ENCODE measurements around the gene ABCA2. TPM values are rescaled to one million over a fixed set of nuclear protein-coding genes. Genes with fewer than 3 reads are reported as not detected.

Gene ABCA2
- total and polyA plus RNA-seq, 4 donors, result 2.9 to 15.2 (median 12.3) TPM

DNA sequence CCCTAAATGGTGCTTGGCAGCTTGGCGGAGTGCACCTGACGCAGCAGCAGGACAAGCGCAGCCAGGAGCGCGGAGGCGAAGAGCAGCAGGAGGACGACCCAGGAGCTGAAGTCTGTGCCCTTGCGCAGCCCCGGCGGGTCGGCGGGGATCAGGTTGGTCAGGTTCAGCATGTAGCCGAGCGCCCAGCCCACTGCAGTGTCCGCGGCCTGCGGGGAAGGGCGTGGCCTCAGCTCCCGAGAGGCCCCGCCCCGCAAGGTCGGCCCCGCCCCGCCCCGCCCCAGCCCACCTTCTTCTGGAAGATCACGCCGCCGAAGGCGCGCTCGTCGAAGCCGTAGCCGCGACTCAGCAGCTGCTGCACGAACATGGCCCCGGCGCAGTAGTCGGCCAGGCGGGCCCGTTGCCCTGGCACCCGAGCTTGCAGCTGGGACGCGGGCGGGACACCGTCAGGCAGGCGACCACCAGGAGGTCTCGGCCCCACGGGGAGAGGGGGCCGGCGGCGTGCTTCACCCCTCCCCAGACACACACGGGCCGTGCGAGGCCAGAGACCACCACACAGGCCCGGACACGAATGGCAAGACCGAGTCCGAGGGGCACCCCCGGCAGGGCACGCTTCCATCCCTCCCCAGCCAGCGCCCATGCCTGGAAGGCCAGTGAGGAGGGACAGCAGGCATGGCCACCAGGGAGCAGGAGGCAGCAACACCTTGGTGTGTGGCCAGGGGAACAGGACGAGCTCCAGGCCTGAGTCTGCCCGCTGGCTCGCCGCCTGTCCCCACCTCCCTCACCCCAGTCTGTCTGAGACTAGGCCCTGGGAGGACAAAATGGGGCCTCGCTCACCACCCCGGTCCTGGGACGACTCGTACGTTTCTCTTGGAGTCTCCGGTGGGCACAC, 20.9 kb upstream of the ABCA2 start:
- H3K9me3 ChIP-seq (ENCODE audit: control insufficient read depth in 4 of 4, low read length in 3 of 4), result no peaks in the 10 kb centered on the region
- 33% methylated on average over 72 of the region's 72 CpGs for WGBS
- no peak overlapping the region for H3K9ac ChIP-seq (ENCODE audit: low read depth in 1 of 2, low read length in 2 of 2)
- peaks cover 6 to 14% (median 8%) of the 10 kb centered on the region in 4 donors for H3K27me3 ChIP-seq (ENCODE audit: control insufficient read depth in 4 of 4, insufficient read depth in 4 of 4, low read length in 3 of 4)
- peaks cover 0 to 40% (median 9%) of the 10 kb centered on the region in 4 donors for H3K4me1 ChIP-seq (ENCODE audit: control insufficient read depth in 4 of 4, insufficient read depth in 4 of 4, low read length in 3 of 4)
- no peak for TF ChIP-seq HNF4G (IDR thresholded peaks at IDR 0.05)
- no peak for TF ChIP-seq FOXA1 (IDR thresholded peaks at IDR 0.05)
- TF ChIP-seq, protein P1, sequence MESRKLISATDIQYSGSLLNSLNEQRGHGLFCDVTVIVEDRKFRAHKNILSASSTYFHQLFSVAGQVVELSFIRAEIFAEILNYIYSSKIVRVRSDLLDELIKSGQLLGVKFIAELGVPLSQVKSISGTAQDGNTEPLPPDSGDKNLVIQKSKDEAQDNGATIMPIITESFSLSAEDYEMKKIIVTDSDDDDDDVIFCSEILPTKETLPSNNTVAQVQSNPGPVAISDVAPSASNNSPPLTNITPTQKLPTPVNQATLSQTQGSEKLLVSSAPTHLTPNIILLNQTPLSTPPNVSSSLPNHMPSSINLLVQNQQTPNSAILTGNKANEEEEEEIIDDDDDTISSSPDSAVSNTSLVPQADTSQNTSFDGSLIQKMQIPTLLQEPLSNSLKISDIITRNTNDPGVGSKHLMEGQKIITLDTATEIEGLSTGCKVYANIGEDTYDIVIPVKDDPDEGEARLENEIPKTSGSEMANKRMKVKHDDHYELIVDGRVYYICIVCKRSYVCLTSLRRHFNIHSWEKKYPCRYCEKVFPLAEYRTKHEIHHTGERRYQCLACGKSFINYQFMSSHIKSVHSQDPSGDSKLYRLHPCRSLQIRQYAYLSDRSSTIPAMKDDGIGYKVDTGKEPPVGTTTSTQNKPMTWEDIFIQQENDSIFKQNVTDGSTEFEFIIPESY (IDR thresholded peaks at IDR 0.05), result no peak
- TF ChIP-seq, protein P2, sequence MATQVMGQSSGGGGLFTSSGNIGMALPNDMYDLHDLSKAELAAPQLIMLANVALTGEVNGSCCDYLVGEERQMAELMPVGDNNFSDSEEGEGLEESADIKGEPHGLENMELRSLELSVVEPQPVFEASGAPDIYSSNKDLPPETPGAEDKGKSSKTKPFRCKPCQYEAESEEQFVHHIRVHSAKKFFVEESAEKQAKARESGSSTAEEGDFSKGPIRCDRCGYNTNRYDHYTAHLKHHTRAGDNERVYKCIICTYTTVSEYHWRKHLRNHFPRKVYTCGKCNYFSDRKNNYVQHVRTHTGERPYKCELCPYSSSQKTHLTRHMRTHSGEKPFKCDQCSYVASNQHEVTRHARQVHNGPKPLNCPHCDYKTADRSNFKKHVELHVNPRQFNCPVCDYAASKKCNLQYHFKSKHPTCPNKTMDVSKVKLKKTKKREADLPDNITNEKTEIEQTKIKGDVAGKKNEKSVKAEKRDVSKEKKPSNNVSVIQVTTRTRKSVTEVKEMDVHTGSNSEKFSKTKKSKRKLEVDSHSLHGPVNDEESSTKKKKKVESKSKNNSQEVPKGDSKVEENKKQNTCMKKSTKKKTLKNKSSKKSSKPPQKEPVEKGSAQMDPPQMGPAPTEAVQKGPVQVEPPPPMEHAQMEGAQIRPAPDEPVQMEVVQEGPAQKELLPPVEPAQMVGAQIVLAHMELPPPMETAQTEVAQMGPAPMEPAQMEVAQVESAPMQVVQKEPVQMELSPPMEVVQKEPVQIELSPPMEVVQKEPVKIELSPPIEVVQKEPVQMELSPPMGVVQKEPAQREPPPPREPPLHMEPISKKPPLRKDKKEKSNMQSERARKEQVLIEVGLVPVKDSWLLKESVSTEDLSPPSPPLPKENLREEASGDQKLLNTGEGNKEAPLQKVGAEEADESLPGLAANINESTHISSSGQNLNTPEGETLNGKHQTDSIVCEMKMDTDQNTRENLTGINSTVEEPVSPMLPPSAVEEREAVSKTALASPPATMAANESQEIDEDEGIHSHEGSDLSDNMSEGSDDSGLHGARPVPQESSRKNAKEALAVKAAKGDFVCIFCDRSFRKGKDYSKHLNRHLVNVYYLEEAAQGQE (IDR thresholded peaks at IDR 0.05), result no peak
- TF ChIP-seq, protein P3, sequence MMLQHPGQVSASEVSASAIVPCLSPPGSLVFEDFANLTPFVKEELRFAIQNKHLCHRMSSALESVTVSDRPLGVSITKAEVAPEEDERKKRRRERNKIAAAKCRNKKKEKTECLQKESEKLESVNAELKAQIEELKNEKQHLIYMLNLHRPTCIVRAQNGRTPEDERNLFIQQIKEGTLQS (IDR thresholded peaks at IDR 0.05), result no peak
- TF ChIP-seq HNF4A (conservative IDR thresholded peaks at IDR 0.05), result no peak
- no peak for TF ChIP-seq TAF1 (conservative IDR thresholded peaks at IDR 0.05)
- no peak for TF ChIP-seq RAD21 (IDR thresholded peaks at IDR 0.05)
- no peaks in the 10 kb centered on the region for H3K36me3 ChIP-seq (ENCODE audit: control insufficient read depth in 4 of 4, insufficient read depth in 3 of 4, low read depth in 1 of 4, low read length in 3 of 4)
- H3K4me3 ChIP-seq (ENCODE audit: low read depth in 1 of 3, low read length in 3 of 3), result no peak overlapping the region
- H3K27ac ChIP-seq (ENCODE audit: low read depth in 1 of 2, low read length in 2 of 2), result no peak overlapping the region
- no peak for DNase-seq (ENCODE audit: low spot score)

DNA sequence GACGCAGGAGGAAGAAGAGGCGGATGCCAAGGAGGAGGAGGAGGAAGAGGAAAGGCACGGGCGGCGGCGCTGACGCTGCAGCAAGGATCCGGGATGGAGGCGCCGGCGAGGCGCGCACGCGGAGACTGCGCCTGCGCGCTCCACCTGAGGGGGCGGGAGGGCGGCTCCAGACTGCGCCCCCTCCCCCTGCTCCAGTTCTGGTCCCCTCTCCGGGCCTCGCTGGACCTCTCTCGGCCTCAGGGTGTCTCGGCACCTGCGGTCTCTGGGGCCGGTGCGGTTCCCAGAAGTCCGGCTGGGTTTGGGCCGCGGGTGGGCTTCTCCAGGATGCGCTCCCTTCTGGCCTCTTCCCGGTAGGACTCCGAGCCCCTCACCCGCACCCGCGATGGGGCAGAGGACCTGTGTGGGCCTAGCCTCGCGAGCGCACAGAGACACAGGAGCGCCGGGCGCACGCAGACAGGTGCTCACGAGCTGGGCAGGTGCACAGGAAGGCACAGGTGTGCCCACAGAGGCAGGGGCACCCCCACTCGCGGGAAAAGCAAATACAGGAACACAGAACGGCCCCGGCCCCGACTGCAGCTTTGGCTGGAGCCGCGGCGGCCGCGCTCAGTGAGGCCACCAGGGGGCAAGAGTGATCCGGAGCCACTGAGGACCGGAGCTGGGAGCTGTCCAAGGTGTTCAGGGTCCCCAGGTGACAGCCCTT, 18.2 kb upstream of the ABCA2 start, which contains the start of gene NPDC1:
NPDC1 (minus strand) TSS at position 90 of the 700 bp plus-strand sequence. CDS start 188 bp downstream, outside the sequence.
- Histone ChIP-seq H3K9me3 (ENCODE audit: control insufficient read depth in 4 of 4, low read length in 3 of 4) (no peaks in the 10 kb centered on the region), H3K9ac (ENCODE audit: low read depth in 1 of 2, low read length in 2 of 2) (no peak within 1 kb of the TSS), H3K27ac (ENCODE audit: low read depth in 1 of 2, low read length in 2 of 2) (peak within 1 kb of the TSS; percentile 4 to 27), H3K4me1 (ENCODE audit: control insufficient read depth in 4 of 4, insufficient read depth in 4 of 4, low read length in 3 of 4) (peaks cover 0 to 36% (median 4%) of the 10 kb centered on the region in 4 donors), H3K4me3 (ENCODE audit: low read depth in 1 of 3, low read length in 3 of 3) (peak within 1 kb of the TSS in 1 of 3 donors; percentile 54), H3K36me3 (ENCODE audit: control insufficient read depth in 4 of 4, insufficient read depth in 3 of 4, low read depth in 1 of 4, low read length in 3 of 4) (no peaks in the 10 kb centered on the region), H3K27me3 (ENCODE audit: control insufficient read depth in 4 of 4, insufficient read depth in 4 of 4, low read length in 3 of 4) (peaks cover 6 to 17% (median 8%) of the 10 kb centered on the region in 4 donors)
- TF ChIP-seq, protein P4, sequence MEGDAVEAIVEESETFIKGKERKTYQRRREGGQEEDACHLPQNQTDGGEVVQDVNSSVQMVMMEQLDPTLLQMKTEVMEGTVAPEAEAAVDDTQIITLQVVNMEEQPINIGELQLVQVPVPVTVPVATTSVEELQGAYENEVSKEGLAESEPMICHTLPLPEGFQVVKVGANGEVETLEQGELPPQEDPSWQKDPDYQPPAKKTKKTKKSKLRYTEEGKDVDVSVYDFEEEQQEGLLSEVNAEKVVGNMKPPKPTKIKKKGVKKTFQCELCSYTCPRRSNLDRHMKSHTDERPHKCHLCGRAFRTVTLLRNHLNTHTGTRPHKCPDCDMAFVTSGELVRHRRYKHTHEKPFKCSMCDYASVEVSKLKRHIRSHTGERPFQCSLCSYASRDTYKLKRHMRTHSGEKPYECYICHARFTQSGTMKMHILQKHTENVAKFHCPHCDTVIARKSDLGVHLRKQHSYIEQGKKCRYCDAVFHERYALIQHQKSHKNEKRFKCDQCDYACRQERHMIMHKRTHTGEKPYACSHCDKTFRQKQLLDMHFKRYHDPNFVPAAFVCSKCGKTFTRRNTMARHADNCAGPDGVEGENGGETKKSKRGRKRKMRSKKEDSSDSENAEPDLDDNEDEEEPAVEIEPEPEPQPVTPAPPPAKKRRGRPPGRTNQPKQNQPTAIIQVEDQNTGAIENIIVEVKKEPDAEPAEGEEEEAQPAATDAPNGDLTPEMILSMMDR (IDR thresholded peaks at IDR 0.05; ENCODE audit: low read depth, low read length, missing input control), result peak; percentile 75
- TF ChIP-seq RXRA (IDR thresholded peaks at IDR 0.05) (no peak), FOXA1 (IDR thresholded peaks at IDR 0.05) (no peak), RAD21 (IDR thresholded peaks at IDR 0.05) (peak; percentile 79 to 85)
- TF ChIP-seq, protein P2 (IDR thresholded peaks at IDR 0.05), result peak; percentile 96
- DNase-seq (ENCODE audit: low spot score), result peak; percentile 80
- WGBS, result 2% methylated on average over 57 of the region's 57 CpGs

All from liver (tissue), 9 donors.